Thoracic aorta (tissue), 2 donors: ENCODE results near the gene PLCB1. TPM values are rescaled to one million over a fixed set of nuclear protein-coding genes. Genes with fewer than 3 reads are reported as not detected.
"Not testable (repeated sequence)": the region's sequence is repeated elsewhere in the genome, so short reads cannot be mapped to it uniquely, and the experiment has no call there.

ENCODE experiments used
- ATAC-seq: fragments of 150-250 bp; one replicate; pipeline ENCODE4 v1.8.0; 2017; ENCODE audit warnings: low read depth; ENCODE audit not compliant: insufficient number of reproducible peaks, low FRiP score
- DNase-seq: peaks from one replicate; pipeline ENCODE4 v3.0.0-alpha.2; 2020; ENCODE audit warnings: low spot score
- H3K27ac ChIP-seq, 2 donors: fragments of 200-600 bp; sonication (generic); 1 replicate in 1 of 2; 2 replicates in 1 of 2; pipeline ENCODE4 v1.5.1; 2016; ENCODE audit warnings: mild to moderate bottlenecking in 2 of 2, moderate library complexity in 2 of 2
- H3K27me3 ChIP-seq: fragments of 200-600 bp; sonication (generic); replicated peaks from 2 replicates; pipeline ENCODE4 v1.6.0; 2016; ENCODE audit warnings: mild to moderate bottlenecking; ENCODE audit not compliant: insufficient read depth
- H3K36me3 ChIP-seq: fragments of 200-600 bp; sonication (generic); one replicate; pipeline ENCODE4 v1.5.1; 2016
- H3K4me1 ChIP-seq, 2 donors: fragments of 200-600 bp; sonication (generic); 1 replicate in 1 of 2; 2 replicates in 1 of 2; pipeline versions ENCODE4 v1.5.1 to v1.6.0; 2016; ENCODE audit warnings: low read depth in 2 of 2, mild to moderate bottlenecking in 1 of 2; ENCODE audit not compliant: control insufficient read depth in 1 of 2
- H3K4me3 ChIP-seq: fragments of 200-600 bp; sonication (generic); 2 replicates; pipeline ENCODE4 v1.5.1; 2016; ENCODE audit warnings: mild to moderate bottlenecking
- H3K9me3 ChIP-seq: fragments of 200-600 bp; sonication (generic); 2 replicates; pipeline ENCODE4 v1.5.1; 2016
- CTCF ChIP-seq: fragments of 200-600 bp; sonication (generic); IDR thresholded peaks from one replicate; pipeline ENCODE4 v1.5.1; 2019; ENCODE audit warnings: antibody characterized with exemption
- total RNA-seq, 2 donors: library from RNA; depleted of rRNA; stranded (reverse); fragments of >200 nt; gene quantifications; one replicate each; pipeline versions ENCODE4 v1.1.0 to v1.2.3, GENCODE V29; 2016

The PLCB1 gene
- total RNA-seq, 2 donors from 2014 or later, result 10.8 to 16.3 TPM

- H3K36me3 ChIP-seq, result no peaks in the 10 kb centered on the region
- H3K4me1 ChIP-seq, result no peaks in the 10 kb centered on the region
- H3K27me3 ChIP-seq, result no peaks in the 10 kb centered on the region
- H3K4me3 ChIP-seq, result no peak overlapping the region
- TF ChIP-seq CTCF, result no peak
- no peak overlapping the region for H3K27ac ChIP-seq
- DNase-seq (no peak), ATAC-seq (no peak)
- H3K9me3 ChIP-seq, result no peaks in the 10 kb centered on the region
Measured at GRCh38 chr20:8342391-8342790, 210.3 kb downstream of the PLCB1 start.

GRCh38 chr20:8344106-8344505 is 212.0 kb downstream of the PLCB1 start:
- H3K27ac ChIP-seq, result no peak overlapping the region
- no peaks in the 10 kb centered on the region for H3K9me3 ChIP-seq
- no peak overlapping the region for H3K4me3 ChIP-seq
- no peaks in the 10 kb centered on the region for H3K36me3 ChIP-seq
- H3K4me1 ChIP-seq, result no peaks in the 10 kb centered on the region
- no peaks in the 10 kb centered on the region for H3K27me3 ChIP-seq
- no peak for TF ChIP-seq CTCF
- ATAC-seq, result no peak
- DNase-seq, result no peak

- ATAC-seq, result no peak
- TF ChIP-seq CTCF, result no peak
Measured at GRCh38 chr20:8344631-8345030, 212.6 kb downstream of the PLCB1 start.

GRCh38 chr20:8346700-8347270 is 214.7 kb downstream of the PLCB1 start:
- no peak for TF ChIP-seq CTCF
- H3K36me3 ChIP-seq, result no peaks in the 10 kb centered on the region
- H3K9me3 ChIP-seq, result no peaks in the 10 kb centered on the region
- no peak overlapping the region for H3K4me3 ChIP-seq
- no peak for DNase-seq
- no peaks in the 10 kb centered on the region for H3K4me1 ChIP-seq
- H3K27ac ChIP-seq, result no peak overlapping the region
- H3K27me3 ChIP-seq, result no peaks in the 10 kb centered on the region
- no peak for ATAC-seq

More at GRCh38 chr20:8344631-8345030, 212.6 kb downstream of the PLCB1 start:
- H3K4me3 ChIP-seq, result no peak overlapping the region
- H3K27ac ChIP-seq, result no peak overlapping the region
- no peaks in the 10 kb centered on the region for H3K36me3 ChIP-seq
- no peaks in the 10 kb centered on the region for H3K4me1 ChIP-seq
- DNase-seq, result no peak
- H3K27me3 ChIP-seq, result no peaks in the 10 kb centered on the region
- no peaks in the 10 kb centered on the region for H3K9me3 ChIP-seq

GRCh38 chr20:8350225-8350624 is 218.2 kb downstream of the PLCB1 start:
- H3K4me1 ChIP-seq, ATAC-seq, H3K27ac ChIP-seq, H3K36me3 ChIP-seq, H3K27me3 ChIP-seq, H3K4me3 ChIP-seq, DNase-seq, H3K9me3 ChIP-seq: not testable (repeated sequence)

- H3K4me1 ChIP-seq, result no peaks in the 10 kb centered on the region
- no peak overlapping the region for H3K27ac ChIP-seq
- no peak overlapping the region for H3K4me3 ChIP-seq
- no peak for TF ChIP-seq CTCF
- no peaks in the 10 kb centered on the region for H3K27me3 ChIP-seq
- H3K36me3 ChIP-seq, result no peaks in the 10 kb centered on the region
- DNase-seq (no peak), ATAC-seq (no peak)
- no peaks in the 10 kb centered on the region for H3K9me3 ChIP-seq
Measured at GRCh38 chr20:8352486-8352885, 220.4 kb downstream of the PLCB1 start.
